Measurements from ENCODE around the gene ADAMTS17. TPM values are rescaled to one million over a fixed set of nuclear protein-coding genes. Genes with fewer than 3 reads are reported as not detected.

The ADAMTS17 gene
- total RNA-seq, 1 donor from 2014 or later = 0.40 TPM

- DNase-seq (ENCODE audit: low read depth in 2 of 2) = no peak
Measured at GRCh38 chr15:99999282-100000070, 342.3 kb downstream of the ADAMTS17 start.

GRCh38 chr15:99998661-99999101 lies 343.1 kb downstream of the ADAMTS17 start:
- no peak for DNase-seq (ENCODE audit: low read depth in 2 of 2)

GRCh38 chr15:99997112-99997651 lies 344.6 kb downstream of the ADAMTS17 start:
- no peak for DNase-seq (ENCODE audit: low read depth in 2 of 2)

GRCh38 chr15:99996660-99997059 lies 345.1 kb downstream of the ADAMTS17 start:
- no peak for DNase-seq (ENCODE audit: low read depth in 2 of 2)

GRCh38 chr15:99995543-99995942 lies 346.2 kb downstream of the ADAMTS17 start:
- DNase-seq (ENCODE audit: low read depth in 2 of 2) = no peak

GRCh38 chr15:99994849-99995248 lies 346.9 kb downstream of the ADAMTS17 start:
- DNase-seq (ENCODE audit: low read depth in 2 of 2) = no peak

- no peak for DNase-seq (ENCODE audit: low read depth in 2 of 2)
Measured at GRCh38 chr15:99993681-99994131, 348.1 kb downstream of the ADAMTS17 start.

- no peak for DNase-seq (ENCODE audit: low read depth in 2 of 2)
Measured at GRCh38 chr15:99993262-99993661, 348.5 kb downstream of the ADAMTS17 start.

GRCh38 chr15:99992611-99993231 lies 349.1 kb downstream of the ADAMTS17 start:
- DNase-seq (ENCODE audit: low read depth in 2 of 2) = no peak

GRCh38 chr15:99989095-99989494 lies 352.7 kb downstream of the ADAMTS17 start:
- no peak for DNase-seq (ENCODE audit: low read depth in 2 of 2)

GRCh38 chr15:99987701-99988100 lies 354.1 kb downstream of the ADAMTS17 start:
- DNase-seq (ENCODE audit: low read depth in 2 of 2) = no peak

GRCh38 chr15:99987119-99987506 lies 354.7 kb downstream of the ADAMTS17 start:
- no peak for DNase-seq (ENCODE audit: low read depth in 2 of 2)

GRCh38 chr15:99986297-99987118 lies 355.3 kb downstream of the ADAMTS17 start:
- no peak for DNase-seq (ENCODE audit: low read depth in 2 of 2)

- no peak for DNase-seq (ENCODE audit: low read depth in 2 of 2)
Measured at GRCh38 chr15:99985878-99986277, 355.9 kb downstream of the ADAMTS17 start.

- no peak for DNase-seq (ENCODE audit: low read depth in 2 of 2)
Measured at GRCh38 chr15:99984491-99985243, 357.1 kb downstream of the ADAMTS17 start.

- no peak for DNase-seq (ENCODE audit: low read depth in 2 of 2)
Measured at GRCh38 chr15:99983886-99984286, 357.9 kb downstream of the ADAMTS17 start.

- DNase-seq (ENCODE audit: low read depth in 2 of 2) = no peak
Measured at GRCh38 chr15:99983171-99983885, 358.4 kb downstream of the ADAMTS17 start.

- DNase-seq (ENCODE audit: low read depth in 2 of 2) = no peak
Measured at GRCh38 chr15:99982662-99983061, 359.1 kb downstream of the ADAMTS17 start.

- DNase-seq (ENCODE audit: low read depth in 2 of 2) = no peak
Measured at GRCh38 chr15:99981839-99982658, 359.7 kb downstream of the ADAMTS17 start.
